Panc1 (cell line): ENCODE measurements around the gene PPP2R5D. TPM values are rescaled to one million over a fixed set of nuclear protein-coding genes. Genes with fewer than 3 reads are reported as not detected.

Experiments
- ATAC-seq: fragments of 200-7000 bp; cut with Tn5 transposase; 2 replicates; pipeline ENCODE4 v1.9.1; 2020; ENCODE audit warnings: mild to moderate bottlenecking, moderate library complexity
- BruUV-seq: library from RNA; stranded (reverse); fragments of 400-500 nt; replicated peaks from 2 replicates; lab custom pipeline; 2021; lab: Mats Ljungman, UMichigan
- CTCF ChIA-PET: fragments of 300-600 bp; sonication (Branson Sonifier 250); formaldehyde crosslinking; loops from one replicate; lab custom pipeline; 2022; ENCODE audit warnings: antibody characterized with exemption; lab: Charles Lee
- POLR2A ChIA-PET: fragments of 300-600 bp; sonication (Branson Sonifier 250); formaldehyde crosslinking; loops from one replicate; lab custom pipeline; 2022; ENCODE audit warnings: antibody characterized with exemption; lab: Charles Lee
- DNase-seq: peaks from one replicate; pipeline ENCODE4 v3.0.0-alpha.2; 2010; ENCODE audit warnings: low read depth, low spot score
- H3K27ac ChIP-seq: 2 replicates; pipeline ENCODE4 v1.5.1; 2011; ENCODE audit warnings: mild to moderate bottlenecking, low read length, inconsistent platforms
- H3K27me3 ChIP-seq: fragments of 200-500 bp; sonication (Bioruptor generic); 2 replicates; pipeline ENCODE4 v1.6.0; 2014; ENCODE audit warnings: low read length, inconsistent platforms; ENCODE audit not compliant: control insufficient read depth, insufficient read depth
- H3K36me3 ChIP-seq: fragments of 200-500 bp; sonication (Bioruptor generic); 2 replicates; pipeline ENCODE4 v1.5.1; 2014; ENCODE audit warnings: inconsistent platforms, mild to moderate bottlenecking, low read length, moderate library complexity; ENCODE audit not compliant: control insufficient read depth, insufficient read depth
- H3K4me1 ChIP-seq: 2 replicates; pipeline ENCODE4 v1.5.1; 2011; ENCODE audit warnings: inconsistent platforms, mild to moderate bottlenecking, low read length, moderate library complexity; ENCODE audit not compliant: control insufficient read depth, insufficient read depth
- H3K4me3 ChIP-seq, 2 experiments: 2 replicates each; pipeline ENCODE4 v1.5.1; 2011 to 2012; ENCODE audit warnings: low read depth in 2 of 2, low read length in 2 of 2, mild to moderate bottlenecking in 2 of 2, inconsistent platforms in 1 of 2, moderate library complexity in 1 of 2
- H3K9me3 ChIP-seq: fragments of 200-500 bp; sonication (Bioruptor generic); 2 replicates; pipeline ENCODE4 v1.5.1; 2014; ENCODE audit warnings: low read depth, mild to moderate bottlenecking, inconsistent platforms, low read length, moderate library complexity; ENCODE audit not compliant: control insufficient read depth, insufficient read depth
- CTCF ChIP-seq: fragments of 450-650 bp; IDR thresholded peaks from 2 replicates; pipeline ENCODE4 v1.5.1; 2017; ENCODE audit warnings: mild to moderate bottlenecking
- POLR2AphosphoS5 ChIP-seq: IDR thresholded peaks from 2 replicates; pipeline ENCODE4 v1.6.1; 2012; ENCODE audit warnings: mild to moderate bottlenecking, low read depth, low read length, moderate library complexity
- REST ChIP-seq, 2 experiments: IDR thresholded peaks; 2 replicates each; pipeline ENCODE4 v1.6.1; 2011 to 2012; ENCODE audit warnings: low read depth in 2 of 2, control low read depth in 1 of 2, low read length in 1 of 2, mild to moderate bottlenecking in 1 of 2, moderate library complexity in 1 of 2; ENCODE audit not compliant: insufficient read depth in 1 of 2
- SIN3A ChIP-seq: IDR thresholded peaks from 2 replicates; pipeline ENCODE4 v1.6.1; 2012; ENCODE audit warnings: low read depth, mild to moderate bottlenecking, low read length, moderate library complexity, borderline replicate concordance; ENCODE audit not compliant: insufficient read depth
- TCF7L2 ChIP-seq: IDR thresholded peaks from 2 replicates; pipeline ENCODE4 v1.6.1; 2011; ENCODE audit warnings: mild to moderate bottlenecking, low read depth, low read length, inconsistent platforms
- in situ Hi-C: cut with HindIII; loops from 2 replicates; pipeline ENCODE4 v1.10.0; 2016; ENCODE audit warnings: low sequenced_read_pairs, low pct_unique_long_range_greater_than_20kb
- intact Hi-C: fragments of 100-400 bp; cut with micrococcal nuclease; formaldehyde crosslinking; loops from one replicate; pipeline ENCODE4 v1.10.0; 2022; ENCODE audit not compliant: unreplicated experiment
- total RNA-seq: library from RNA; stranded (reverse); gene quantifications from one replicate; pipeline ENCODE4 v1.2.1, GENCODE V29; 2021; ENCODE audit not compliant: unreplicated experiment

Gene PPP2R5D
- total RNA-seq, 1 experiment from 2014 or later: 63.6 TPM

GRCh38 chr6:43029120-43029519, 44.8 kb downstream of the PPP2R5D start:
- ChIA-PET POLR2A (no interaction called here), CTCF (no interaction called here)
- TF ChIP-seq POLR2AphosphoS5: peak; percentile 33
- TF ChIP-seq CTCF: no peak
- in situ Hi-C loops (no loop called here), intact Hi-C loops (no loop called here)
- DNase-seq: no peak
- H3K4me3 ChIP-seq: no peak overlapping the region
- no peaks in the 10 kb centered on the region for H3K9me3 ChIP-seq
- H3K36me3 ChIP-seq: peaks cover 7% of the 10 kb centered on the region; the same call in 1 of the 2 replicates
- H3K27me3 ChIP-seq: no peaks in the 10 kb centered on the region
- H3K27ac ChIP-seq: no peak overlapping the region
- no TSS peak for BruUV-seq
- ATAC-seq: no peak
- no peaks in the 10 kb centered on the region; the same call in 1 of the 2 replicates for H3K4me1 ChIP-seq

GRCh38 chr6:43032326-43032725, 48.0 kb downstream of the PPP2R5D start:
- DNase-seq (no peak), ATAC-seq (no peak)
- intact Hi-C loops: no loop called here
- Histone ChIP-seq H3K4me3 (no peak overlapping the region), H3K36me3 (peaks cover 2% of the 10 kb centered on the region; the same call in 1 of the 2 replicates), H3K27me3 (no peaks in the 10 kb centered on the region), H3K27ac (no peak overlapping the region), H3K4me1 (peaks cover 3% of the 10 kb centered on the region; the same call in 1 of the 2 replicates), H3K9me3 (no peaks in the 10 kb centered on the region)
- ChIA-PET POLR2A (no interaction called here), CTCF (no interaction called here)
- in situ Hi-C loops: no loop called here
- BruUV-seq: no TSS peak
- no peak for TF ChIP-seq REST (IDR thresholded peaks at IDR 0.05; ENCODE audit: insufficient read depth in 1 of 2, low read depth in 2 of 2, low read length in 1 of 2)
- TF ChIP-seq CTCF: no peak
- no peak for TF ChIP-seq TCF7L2
- no peak for TF ChIP-seq SIN3A
- no peak for TF ChIP-seq POLR2AphosphoS5
